ENCODE data around the gene ATP5PD.
A peak's percentile ranks its signal among the peaks of the same experiment; 100 is the strongest.
"Not testable (repeated sequence)": the region's sequence is repeated elsewhere in the genome, so short reads cannot be mapped to it uniquely, and the experiment has no call there.

ATP5PD gene

DNA sequence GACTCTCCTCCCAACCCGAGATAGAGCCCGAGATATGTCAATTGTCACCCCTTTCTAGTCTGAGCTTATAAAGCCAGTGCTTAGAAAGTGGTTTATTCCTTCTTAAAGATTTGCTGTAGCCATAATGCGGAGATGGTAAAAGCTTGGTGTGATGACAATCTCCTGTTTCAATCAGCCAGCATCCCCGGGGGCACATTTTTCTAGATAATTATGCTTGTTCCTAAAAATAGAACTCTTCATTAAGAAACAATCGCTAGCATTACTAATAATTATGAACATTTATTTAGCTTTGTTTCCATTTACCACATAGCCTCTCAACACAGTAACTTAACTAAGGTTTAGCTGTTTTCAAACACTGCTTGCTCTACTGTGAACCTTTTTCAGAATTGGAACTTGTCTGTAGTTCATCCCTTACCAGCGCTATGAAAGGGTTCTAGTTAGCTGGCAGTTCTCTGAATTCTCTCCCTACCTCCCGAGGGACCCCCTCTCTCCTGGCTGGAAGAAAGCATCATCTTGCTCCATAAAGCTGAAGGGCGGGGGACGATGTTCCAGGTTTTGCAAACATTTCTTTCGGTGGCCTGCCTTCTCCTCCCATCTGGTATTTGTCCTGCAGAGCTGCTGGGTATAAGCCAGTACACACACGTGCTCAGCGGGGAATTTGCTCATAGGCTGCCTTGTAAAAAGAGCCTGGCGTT lies 35.2 kb downstream of the ATP5PD start:
- H3K4me3 ChIP-seq (ENCODE audit: low read depth, low read length), result peak overlapping the region; percentile 75
- TF ChIP-seq, protein P1, sequence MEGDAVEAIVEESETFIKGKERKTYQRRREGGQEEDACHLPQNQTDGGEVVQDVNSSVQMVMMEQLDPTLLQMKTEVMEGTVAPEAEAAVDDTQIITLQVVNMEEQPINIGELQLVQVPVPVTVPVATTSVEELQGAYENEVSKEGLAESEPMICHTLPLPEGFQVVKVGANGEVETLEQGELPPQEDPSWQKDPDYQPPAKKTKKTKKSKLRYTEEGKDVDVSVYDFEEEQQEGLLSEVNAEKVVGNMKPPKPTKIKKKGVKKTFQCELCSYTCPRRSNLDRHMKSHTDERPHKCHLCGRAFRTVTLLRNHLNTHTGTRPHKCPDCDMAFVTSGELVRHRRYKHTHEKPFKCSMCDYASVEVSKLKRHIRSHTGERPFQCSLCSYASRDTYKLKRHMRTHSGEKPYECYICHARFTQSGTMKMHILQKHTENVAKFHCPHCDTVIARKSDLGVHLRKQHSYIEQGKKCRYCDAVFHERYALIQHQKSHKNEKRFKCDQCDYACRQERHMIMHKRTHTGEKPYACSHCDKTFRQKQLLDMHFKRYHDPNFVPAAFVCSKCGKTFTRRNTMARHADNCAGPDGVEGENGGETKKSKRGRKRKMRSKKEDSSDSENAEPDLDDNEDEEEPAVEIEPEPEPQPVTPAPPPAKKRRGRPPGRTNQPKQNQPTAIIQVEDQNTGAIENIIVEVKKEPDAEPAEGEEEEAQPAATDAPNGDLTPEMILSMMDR (IDR thresholded peaks at IDR 0.05; ENCODE audit: low read depth, low read length), result no peak

DNA sequence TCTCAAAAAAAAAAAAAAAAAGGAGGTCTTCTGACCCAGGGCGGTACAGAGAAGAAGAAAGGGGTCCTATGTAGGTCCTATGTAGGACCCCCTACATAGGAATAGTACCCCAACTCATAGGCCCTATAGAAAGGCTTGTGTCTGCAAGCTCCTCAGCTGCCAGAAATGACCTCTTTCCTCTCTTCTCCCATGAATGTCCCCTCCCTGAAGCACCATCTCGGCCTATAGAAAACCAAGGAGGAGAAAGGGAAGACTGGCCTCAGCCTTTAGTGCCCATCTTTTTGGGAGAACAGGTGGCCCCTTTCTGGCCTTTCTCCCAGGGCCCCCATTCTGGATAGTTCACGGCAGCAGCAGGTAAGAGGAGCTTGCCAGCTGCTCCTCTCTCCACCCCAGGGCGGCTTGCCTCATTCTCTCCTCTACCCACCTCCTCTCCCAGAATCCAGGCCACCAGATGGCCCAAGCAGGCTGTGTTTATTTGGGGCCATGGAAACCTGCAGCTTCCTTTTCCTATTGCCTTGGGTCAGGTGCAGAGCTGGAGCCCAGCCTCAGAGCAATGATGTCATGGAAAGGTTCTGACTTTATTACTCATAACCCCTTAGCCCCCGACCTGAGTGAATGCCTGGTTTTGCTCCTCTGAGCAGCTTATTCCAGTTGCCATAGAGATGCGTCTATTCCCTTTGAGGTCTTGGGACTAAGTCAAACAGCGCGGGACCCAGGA lies 35.9 kb downstream of the ATP5PD start:
- no peak overlapping the region for H3K4me3 ChIP-seq (ENCODE audit: low read depth, low read length)
- TF ChIP-seq, protein P1 (IDR thresholded peaks at IDR 0.05; ENCODE audit: low read depth, low read length), result no peak

DNA sequence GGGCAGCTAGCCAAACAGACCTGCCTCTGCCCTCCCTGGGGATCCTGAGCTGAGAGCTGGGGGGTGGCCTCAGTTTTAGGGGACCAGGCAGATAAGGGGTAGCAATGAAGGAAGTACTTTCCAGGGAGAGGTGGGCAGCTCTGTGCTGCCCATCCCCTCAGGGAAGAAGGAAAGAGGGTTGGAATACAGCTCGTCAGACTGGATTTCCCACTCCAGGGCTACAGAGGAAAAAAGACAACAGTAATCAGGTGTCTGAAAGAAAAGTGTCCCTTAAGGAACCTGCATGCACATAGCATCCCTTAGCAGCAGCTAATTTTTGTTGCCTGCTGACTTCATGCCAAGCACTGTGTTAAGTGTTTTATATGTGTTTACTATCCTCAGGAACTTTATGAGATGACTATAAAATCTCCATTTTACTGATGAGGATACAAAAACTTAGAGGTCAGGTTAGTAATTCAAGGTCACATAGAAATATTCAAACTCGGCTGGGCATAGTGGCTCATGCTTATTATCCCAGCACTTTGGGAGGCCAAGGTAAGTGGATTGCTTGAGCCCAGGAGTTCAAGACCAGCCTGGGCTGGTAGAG lies 37.5 kb downstream of the ATP5PD start:
- no peak overlapping the region for H3K4me3 ChIP-seq (ENCODE audit: low read depth, low read length)
- TF ChIP-seq, protein P1 (IDR thresholded peaks at IDR 0.05; ENCODE audit: low read depth, low read length), result no peak

DNA sequence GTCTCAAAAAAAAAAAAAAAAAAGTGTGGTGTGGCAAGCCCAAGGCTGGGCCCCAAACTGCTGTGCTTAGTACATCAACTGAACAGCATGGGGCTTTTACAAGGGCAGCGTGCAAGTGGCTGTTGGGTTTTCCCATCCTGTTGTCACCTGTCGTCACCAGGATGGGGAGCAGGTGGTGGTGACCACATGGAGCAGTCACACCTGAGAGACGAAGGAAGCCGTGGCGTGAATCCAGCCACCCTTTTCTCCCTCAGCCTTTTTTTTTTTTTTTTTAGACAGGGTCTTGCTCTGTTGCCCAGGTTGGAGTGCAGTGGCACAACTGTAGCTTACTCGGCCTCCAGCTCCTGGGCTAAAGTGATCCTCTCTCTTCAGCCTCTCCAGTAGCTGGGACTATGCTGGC lies 38.4 kb downstream of the ATP5PD start:
- H3K4me3 ChIP-seq (ENCODE audit: low read depth, low read length), result no peak overlapping the region
- TF ChIP-seq, protein P1 (IDR thresholded peaks at IDR 0.05; ENCODE audit: low read depth, low read length), result no peak

DNA sequence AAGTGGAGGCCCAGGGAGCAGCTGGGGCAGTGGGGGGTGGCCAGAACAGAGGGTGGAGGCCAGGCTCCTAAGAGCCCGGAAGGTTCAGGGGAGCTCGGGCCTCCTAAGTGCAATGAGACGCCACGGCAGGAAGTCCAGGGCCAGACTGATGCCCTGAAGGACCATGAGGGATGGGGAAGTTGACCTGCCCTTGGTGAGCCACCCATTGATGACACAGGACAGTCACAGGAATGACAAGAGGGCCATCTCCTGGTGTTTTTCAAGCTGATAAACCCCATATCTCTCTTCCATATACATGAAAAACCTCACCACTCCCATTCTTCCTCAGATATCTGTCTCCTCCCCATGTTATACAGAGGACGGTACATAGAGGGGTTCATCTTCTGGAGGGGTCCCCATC lies 40.1 kb downstream of the ATP5PD start:
- H3K4me3 ChIP-seq (ENCODE audit: low read depth, low read length), result no peak overlapping the region
- TF ChIP-seq, protein P1 (IDR thresholded peaks at IDR 0.05; ENCODE audit: low read depth, low read length), result no peak

DNA sequence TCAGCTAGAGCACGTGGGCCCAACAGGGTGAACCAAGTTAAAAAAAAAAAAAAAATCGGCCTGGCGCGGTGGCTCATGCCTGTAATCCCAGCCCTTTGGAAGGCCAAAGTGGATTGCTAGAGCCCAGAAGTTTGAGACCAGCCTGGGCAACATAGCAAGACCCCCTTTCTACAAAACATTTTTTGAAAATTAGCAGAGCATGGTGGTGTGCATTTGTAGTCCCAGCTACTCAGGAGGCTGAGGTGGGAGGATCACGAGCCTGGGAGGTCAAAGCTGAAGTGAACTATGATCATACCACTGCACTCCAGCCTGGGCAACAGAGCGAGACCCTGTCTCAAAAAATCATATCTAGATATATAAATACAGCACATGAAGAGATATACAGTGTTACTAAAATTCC lies 40.7 kb downstream of the ATP5PD start:
- H3K4me3 ChIP-seq (ENCODE audit: low read depth, low read length), result not testable (repeated sequence)

DNA sequence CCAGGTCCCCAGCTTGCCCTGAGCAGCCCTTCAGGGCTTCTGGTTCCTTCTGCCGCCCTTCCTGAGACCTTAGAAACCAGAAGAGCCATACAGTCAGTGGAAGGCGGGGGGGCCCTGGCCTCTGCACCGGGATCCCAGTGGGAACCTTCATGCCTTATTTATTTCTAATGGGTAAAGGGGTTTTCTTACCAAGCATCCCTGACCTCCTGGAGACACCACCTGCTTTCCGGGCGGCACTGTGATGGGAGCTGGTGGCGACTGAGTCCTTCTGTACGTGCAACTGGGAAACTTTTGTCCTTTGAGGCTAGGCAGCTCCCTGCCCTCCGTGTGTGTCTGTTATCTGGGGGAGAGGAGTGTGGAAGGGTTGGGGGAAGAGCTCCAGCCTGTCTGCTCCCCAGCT lies 41.5 kb downstream of the ATP5PD start:
- no peak overlapping the region for H3K4me3 ChIP-seq (ENCODE audit: low read depth, low read length)
- TF ChIP-seq, protein P1 (IDR thresholded peaks at IDR 0.05; ENCODE audit: low read depth, low read length), result no peak

All from WI38 (cell line).